ENCODE results near the gene ACER2. TPM values are rescaled to one million over a fixed set of nuclear protein-coding genes. Genes with fewer than 3 reads are reported as not detected.

The ACER2 gene
- total RNA-seq (2021), result 0.70 and 0.84 TPM in 2 replicates
- Bru-seq, nascent RNA, result percentile 40 among the genes with signal in this experiment
- percentile 37 among the genes with signal in this experiment for BruChase-seq, experiment 1, labeled RNA remaining after a 2-hour chase
- percentile 39 among the genes with signal in this experiment for BruChase-seq, experiment 2, labeled RNA remaining after a 6-hour chase
- long read RNA-seq, partial matches to known transcripts, result 0 of 1 reads
- long read RNA-seq, other reads (novel, unspliced or antisense), result 1 of 1 reads

GRCh38 chr9:19408693-19409400, at the start of gene ACER2:
ACER2 (plus strand) TSS chr9:19409009; CDS start chr9:19409085, 76 bp downstream.
- intact Hi-C loops (cut with micrococcal nuclease; ENCODE audit: unreplicated experiment), result no loop called here
- Histone ChIP-seq H3K9me3 (ENCODE audit: low read depth, low read length, poor library complexity, severe bottlenecking) (no peaks in the 10 kb centered on the region), H3K4me1 (ENCODE audit: insufficient read depth, low read length, poor library complexity, severe bottlenecking) (no peaks in the 10 kb centered on the region), H3K4me3 (ENCODE audit: low read depth, low read length, poor library complexity, severe bottlenecking) (peak within 1 kb of the TSS; percentile 61), H3K27me3 (replicated peaks; ENCODE audit: insufficient read depth, low read depth, low read length, poor library complexity) (no peaks in the 10 kb centered on the region), H3K36me3 (ENCODE audit: insufficient read depth, low read length, poor library complexity, severe bottlenecking) (no peaks in the 10 kb centered on the region), H3K27ac (ENCODE audit: low read depth, low read length, poor library complexity, severe bottlenecking) (no peak within 1 kb of the TSS)
- TF ChIP-seq EZH2 (IDR thresholded peaks at IDR 0.05; ENCODE audit: borderline replicate concordance, low read depth, low read length, poor library complexity, severe bottlenecking) (no peak), CTCF (conservative IDR thresholded peaks at IDR 0.05; ENCODE audit: low read depth, low read length) (0 out of 2 replicates have a peak, but pooled peaks have one; percentile 18)
- ChIA-PET POLR2A (ENCODE audit: low non-redundant PET) (no interaction called here), CTCF (no interaction called here)
- DNase-seq (ENCODE audit: low spot score), result peak; percentile 88
- no TSS peak for BruUV-seq (replicated peaks)

- H3K27ac ChIP-seq (ENCODE audit: low read depth, low read length, poor library complexity, severe bottlenecking), result no peak overlapping the region
- BruUV-seq (replicated peaks), result no TSS peak
- H3K9me3 ChIP-seq (ENCODE audit: low read depth, low read length, poor library complexity, severe bottlenecking), result no peaks in the 10 kb centered on the region
- H3K4me1 ChIP-seq (ENCODE audit: insufficient read depth, low read length, poor library complexity, severe bottlenecking), result no peaks in the 10 kb centered on the region
- TF ChIP-seq CTCF (conservative IDR thresholded peaks at IDR 0.05; ENCODE audit: low read depth, low read length) (no peak), EZH2 (IDR thresholded peaks at IDR 0.05; ENCODE audit: borderline replicate concordance, low read depth, low read length, poor library complexity, severe bottlenecking) (no peak)
- H3K36me3 ChIP-seq (ENCODE audit: insufficient read depth, low read length, poor library complexity, severe bottlenecking), result peaks cover under 1% of the 10 kb centered on the region
- H3K4me3 ChIP-seq (ENCODE audit: low read depth, low read length, poor library complexity, severe bottlenecking), result no peak overlapping the region
- ChIA-PET POLR2A (ENCODE audit: low non-redundant PET) (no interaction called here), CTCF (no interaction called here)
- intact Hi-C loops (cut with micrococcal nuclease; ENCODE audit: unreplicated experiment), result no loop called here
- H3K27me3 ChIP-seq (replicated peaks; ENCODE audit: insufficient read depth, low read depth, low read length, poor library complexity), result no peaks in the 10 kb centered on the region
- DNase-seq (ENCODE audit: low spot score), result no peak
Measured at GRCh38 chr9:19369107-19369506, 39.7 kb upstream of the ACER2 start.

- no peaks in the 10 kb centered on the region for H3K9me3 ChIP-seq (ENCODE audit: low read depth, low read length, poor library complexity, severe bottlenecking)
- DNase-seq (ENCODE audit: low spot score), result peak; percentile 37
- ChIA-PET CTCF (interaction anchor here (0.7 kb wide), 1 partner anchor 139 kb away, joined by 13 read pairs; no protein-coding TSS in a partner anchor), POLR2A (ENCODE audit: low non-redundant PET) (no interaction called here)
- no peaks in the 10 kb centered on the region for H3K27me3 ChIP-seq (replicated peaks; ENCODE audit: insufficient read depth, low read depth, low read length, poor library complexity)
- no peak overlapping the region for H3K27ac ChIP-seq (ENCODE audit: low read depth, low read length, poor library complexity, severe bottlenecking)
- intact Hi-C loops (cut with micrococcal nuclease; ENCODE audit: unreplicated experiment), result loop anchor here (10.0 kb wide), 1 partner anchor 267 kb away; the partner anchor contains the start of gene HAUS6
- TF ChIP-seq CTCF (conservative IDR thresholded peaks at IDR 0.05; ENCODE audit: low read depth, low read length) (no peak), EZH2 (IDR thresholded peaks at IDR 0.05; ENCODE audit: borderline replicate concordance, low read depth, low read length, poor library complexity, severe bottlenecking) (no peak)
- H3K4me3 ChIP-seq (ENCODE audit: low read depth, low read length, poor library complexity, severe bottlenecking), result no peak overlapping the region
- peaks cover 28% of the 10 kb centered on the region for H3K36me3 ChIP-seq (ENCODE audit: insufficient read depth, low read length, poor library complexity, severe bottlenecking)
- BruUV-seq (replicated peaks), result no TSS peak
- no peaks in the 10 kb centered on the region for H3K4me1 ChIP-seq (ENCODE audit: insufficient read depth, low read length, poor library complexity, severe bottlenecking)
Measured at GRCh38 chr9:19371942-19372341, 36.9 kb upstream of the ACER2 start.

All from A673 (cell line).